Measurements from ENCODE around the gene HSPB6. TPM values are rescaled to one million over a fixed set of nuclear protein-coding genes. Genes with fewer than 3 reads are reported as not detected.

The HSPB6 gene
- total and polyA plus RNA-seq, 2 of the 8 experiments (the other 6 are each of a cell fraction or from before 2014, with no cell fraction given), result 0.91 TPM; not detected in 1

DNA sequence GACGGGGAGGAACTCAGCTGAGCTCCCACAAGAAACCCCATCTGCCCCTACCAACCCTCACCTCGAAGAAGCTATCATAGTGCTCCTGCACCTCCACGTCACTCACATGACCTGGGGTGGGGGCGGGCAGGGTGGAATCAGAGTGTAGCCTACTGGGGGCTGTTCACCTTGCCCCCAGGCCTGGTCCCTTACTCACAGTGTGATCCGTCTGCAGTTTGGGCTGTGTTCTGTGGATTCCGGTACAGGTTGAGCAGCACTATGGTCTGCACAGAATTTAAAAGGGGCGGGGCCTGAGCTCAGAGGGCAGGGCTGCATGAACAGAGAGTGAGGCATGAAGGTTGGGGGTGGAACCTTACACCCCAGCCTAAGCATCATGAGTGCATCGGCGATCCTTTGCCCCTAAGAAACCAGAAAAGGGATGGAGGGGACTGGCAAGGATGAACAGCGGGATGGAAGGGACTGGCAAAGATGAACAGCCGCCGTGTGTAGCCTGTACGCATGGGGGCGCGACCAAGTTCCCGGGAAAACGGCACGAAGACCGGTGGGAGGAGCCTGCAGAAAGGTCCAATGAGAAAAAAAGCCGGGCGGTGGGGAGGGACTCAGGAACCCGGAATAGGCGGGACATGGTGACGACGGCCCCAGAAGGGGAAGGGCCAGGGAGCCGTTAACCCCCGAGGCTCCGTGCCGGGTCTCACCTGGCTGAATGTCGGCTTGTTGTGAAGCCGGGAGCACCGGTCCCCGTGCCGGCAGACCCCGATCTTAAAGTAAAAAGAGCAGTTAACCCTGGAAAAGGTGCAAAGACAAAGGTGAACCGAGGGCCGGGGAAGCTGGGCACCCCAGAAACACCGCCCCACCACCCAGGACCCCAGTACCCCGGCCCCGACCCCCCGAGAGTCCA lies 12.2 kb downstream of the HSPB6 start (continued):
- TF ChIP-seq SP1 (IDR thresholded peaks at IDR 0.05; ENCODE audit: low read depth, low read length) (peak; percentile 34; the same call in 1 of the 2 replicates), KDM1A (IDR thresholded peaks at IDR 0.05; ENCODE audit: borderline replicate concordance, low read length) (no peak), TCF12 (IDR thresholded peaks at IDR 0.05; ENCODE audit: low read depth, low read length) (no peak), PHF8 (conservative IDR thresholded peaks at IDR 0.05; ENCODE audit: low read depth, low read length) (peak; percentile 61), KDM4A (IDR thresholded peaks at IDR 0.05; ENCODE audit: low read depth, low read length, severe bottlenecking) (peak; percentile 68), MAX (IDR thresholded peaks at IDR 0.05) (peak; percentile 67), POLR2A (IDR thresholded peaks at IDR 0.05; ENCODE audit: control extremely low read depth in 1 of 2, low read depth in 2 of 2, low read length in 2 of 2) (peak in 1 of 2 experiments; percentile 88; a peak in 2 of 3 replicates), CREB1 (IDR thresholded peaks at IDR 0.05) (peak; percentile 28; the same call in 1 of the 2 replicates), SAP30 (IDR thresholded peaks at IDR 0.05; ENCODE audit: insufficient read depth, insufficient replicate concordance, low read length) (peak; percentile 64), HDAC6 (IDR thresholded peaks at IDR 0.05; ENCODE audit: low read depth, low read length) (no peak), ASH2L (IDR thresholded peaks at IDR 0.05; ENCODE audit: low read length) (peak; percentile 67), SIX5 (IDR thresholded peaks at IDR 0.05; ENCODE audit: low read depth, low read length) (no peak), RAD21 (IDR thresholded peaks at IDR 0.05 in 1 of 2, conservative IDR thresholded peaks at IDR 0.05 in 1 of 2; ENCODE audit: low read depth in 2 of 2, low read length in 2 of 2) (peak; percentile 5 to 9; a peak in 2 of 4 replicates), JUND (IDR thresholded peaks at IDR 0.05; ENCODE audit: low read length) (no peak), JUN (IDR thresholded peaks at IDR 0.05; ENCODE audit: low read depth, low read length) (no peak), RBBP5 (IDR thresholded peaks at IDR 0.05; ENCODE audit: borderline replicate concordance, low read depth, low read length) (no peak), POLR2AphosphoS5 (IDR thresholded peaks at IDR 0.05; ENCODE audit: low read depth, low read length) (peak; percentile 86), SIN3A (conservative IDR thresholded peaks at IDR 0.05 in 1 of 2, IDR thresholded peaks at IDR 0.05 in 1 of 2; ENCODE audit: low read depth in 1 of 2, low read length in 2 of 2) (0 out of 4 replicates have a peak, but pooled peaks have one; percentile 32 to 37), POU5F1 (IDR thresholded peaks at IDR 0.05; ENCODE audit: low read depth, low read length) (no peak), SIRT6 (IDR thresholded peaks at IDR 0.05; ENCODE audit: low read length) (no peak), TAF1 (IDR thresholded peaks at IDR 0.05; ENCODE audit: low read depth, low read length) (peak; percentile 81), CHD2 (IDR thresholded peaks at IDR 0.05; ENCODE audit: low read length) (no peak; the same call in 1 of the 2 replicates), TBP (IDR thresholded peaks at IDR 0.05; ENCODE audit: low read depth, low read length) (peak; percentile 75; the same call in 1 of the 2 replicates)

All from H1 (cell line).